GM12878 (cell line): ENCODE results near the gene TMBIM6. TPM values are rescaled to one million over a fixed set of nuclear protein-coding genes. Genes with fewer than 3 reads are reported as not detected.

Experiments
- ATAC-seq: fragments of 200-7000 bp; cut with Tn5 transposase; 3 replicates; pipeline ENCODE4 v1.9.1; 2020; ENCODE audit warnings: mild to moderate bottlenecking, moderate library complexity
- BruUV-seq: library from RNA; stranded (reverse); fragments of 400-500 nt; replicated peaks from 2 replicates; lab custom pipeline; 2021; lab: Mats Ljungman, UMichigan
- CTCF ChIA-PET: fragments of 300-600 bp; sonication (Branson Sonifier 250); formaldehyde crosslinking; extraction: SDS; loops from one replicate; lab custom pipeline; 2021; ENCODE audit warnings: inconsistent platforms; lab: Yijun Ruan, JAX
- POLR2A ChIA-PET: fragments of 350-600 bp; formaldehyde crosslinking; extraction: SDS; loops from one replicate; lab custom pipeline; 2021; ENCODE audit warnings: inconsistent platforms; lab: Charles Lee
- RAD21 ChIA-PET: fragments of 300-600 bp; sonication (Branson Sonifier 250); formaldehyde crosslinking; loops from one replicate; lab custom pipeline; 2023; ENCODE audit warnings: antibody characterized with exemption; ENCODE audit not compliant: unreplicated experiment; lab: Charles Lee
- SMC1A ChIA-PET: fragments of 300-600 bp; sonication (Branson Sonifier 250); formaldehyde crosslinking; loops from one replicate; lab custom pipeline; 2023; ENCODE audit not compliant: unreplicated experiment, uncharacterized antibody; lab: Charles Lee
- DNase-seq: peaks from one replicate; pipeline ENCODE4 v3.0.0-alpha.2; 2011; ENCODE audit warnings: low read depth, low spot score
- FAIRE-seq: peaks from 3 replicates; lab custom pipeline; 2011; peaks lifted over from hg19 to GRCh38; lab: Jason Lieb, UNC
- H2AFZ ChIP-seq: 2 replicates; pipeline ENCODE4 v1.6.0; 2011; ENCODE audit warnings: low read depth, low read length, control low read depth; ENCODE audit not compliant: control insufficient read depth
- H3K27ac ChIP-seq: 2 replicates; pipeline ENCODE4 v1.5.1; 2011; ENCODE audit warnings: control low read depth; ENCODE audit not compliant: control insufficient read depth, insufficient read depth
- H3K27me3 ChIP-seq, 2 experiments: replicated peaks in 1 of 2; 2 replicates each; pipeline versions ENCODE4 v1.6.0 to v1.6.1; 2011; ENCODE audit warnings: low read length in 1 of 2; ENCODE audit not compliant: control insufficient read depth in 2 of 2, insufficient read depth in 2 of 2
- H3K36me3 ChIP-seq, 2 experiments: 2 replicates each; pipeline ENCODE4 v1.5.1; 2011; ENCODE audit warnings: low read length in 1 of 2; ENCODE audit not compliant: control insufficient read depth in 2 of 2, insufficient read depth in 2 of 2
- H3K4me1 ChIP-seq: 2 replicates; pipeline ENCODE4 v1.6.1; 2011; ENCODE audit warnings: mild to moderate bottlenecking, low read length, moderate library complexity, mixed read lengths; ENCODE audit not compliant: control insufficient read depth, insufficient read depth
- H3K4me2 ChIP-seq: 2 replicates; pipeline ENCODE4 v1.6.0; 2011; ENCODE audit warnings: control low read depth; ENCODE audit not compliant: control insufficient read depth, insufficient read depth
- H3K4me3 ChIP-seq: fragments of 200-600 bp; sonication (generic); 2 replicates; pipeline ENCODE4 v1.5.1; 2016
- H3K79me2 ChIP-seq: 2 replicates; pipeline ENCODE4 v1.6.0; 2011; ENCODE audit warnings: low read length; ENCODE audit not compliant: control insufficient read depth, insufficient read depth
- H3K9ac ChIP-seq: 2 replicates; pipeline ENCODE4 v1.8.0; 2011; ENCODE audit warnings: low read length, control low read depth, mixed read lengths; ENCODE audit not compliant: control insufficient read depth, insufficient read depth
- H3K9me3 ChIP-seq: replicated peaks from 3 replicates; pipeline ENCODE4 v1.5.1; 2011; ENCODE audit warnings: mild to moderate bottlenecking, low read length; ENCODE audit not compliant: control insufficient read depth, insufficient read depth
- H4K20me1 ChIP-seq: 2 replicates; pipeline ENCODE4 v1.6.0; 2011; ENCODE audit not compliant: control insufficient read depth, insufficient read depth
- BCL11A ChIP-seq: IDR thresholded peaks from 2 replicates; pipeline ENCODE4 v1.6.1; 2011; ENCODE audit warnings: low read depth, low read length
- ESRRA ChIP-seq: IDR thresholded peaks from 2 replicates; pipeline ENCODE4 v1.6.1; 2012; ENCODE audit warnings: mild to moderate bottlenecking, low read length, improper control_type of control experiment
- MLLT1 ChIP-seq: fragments of 450-650 bp; IDR thresholded peaks from 2 replicates; pipeline ENCODE4 v1.6.1; 2016; ENCODE audit warnings: mild to moderate bottlenecking
- MXI1 ChIP-seq: fragments of 150-350 bp; IDR thresholded peaks from 2 replicates; pipeline ENCODE4 v1.6.1; 2011; ENCODE audit warnings: low read depth, mild to moderate bottlenecking, inconsistent platforms, low read length, improper control_type of control experiment
- NR2C2 ChIP-seq: IDR thresholded peaks from 2 replicates; pipeline ENCODE4 v1.6.1; 2011; ENCODE audit warnings: borderline replicate concordance, low read depth; ENCODE audit not compliant: control insufficient read depth, insufficient read length
- ZBTB4 ChIP-seq: fragments of 450-650 bp; formaldehyde crosslinking; IDR thresholded peaks from 2 replicates; pipeline ENCODE4 v1.4.0; 2022; ENCODE audit warnings: mild to moderate bottlenecking, moderate library complexity
- WGBS: methylation state at CpG from one replicate; pipeline ENCODE4 v1.1.6; 2016; ENCODE audit warnings: low lambda C conversion rate; ENCODE audit not compliant: insufficient replicate concordance, insufficient coverage; ENCODE audit errors: missing lambda C conversion rate; 5-methylcytosine and 5-hydroxymethylcytosine counted together
- in situ Hi-C: fragments of 300-500 bp; cut with MboI; formaldehyde crosslinking; loops from 9 replicates; pipeline ENCODE4 v1.14.3; 2018; ENCODE audit warnings: mixed read lengths
- intact Hi-C: fragments of 100-400 bp; cut with micrococcal nuclease; formaldehyde crosslinking; loops from one replicate; pipeline ENCODE4 v1.14.2; 2022; ENCODE audit not compliant: unreplicated experiment
- polyA plus RNA-seq, 11 experiments: library from polyadenylated mRNA; depleted of rRNA in 4 of 11; unstranded in 6 of 11; stranded (reverse) in 5 of 11; fragments of >200 nt; fragmentation: Nextera tagmentation in 4 of 11; fragmentation: Illumina TruSeq in 1 of 11; extraction: Ambion mirVana in 4 of 11; extraction: Trizol in 1 of 11; gene quantifications; 1 replicate in 1 of 11; 2 replicates in 10 of 11; pipeline versions ENCODE4 v1.2.1 to v1.2.3, GENCODE V29; 2011 to 2016; ENCODE audit warnings: inconsistent platforms in 2 of 11, missing spikeins in 2 of 11, low read depth in 1 of 11
- total RNA-seq, 4 experiments: library from RNA; depleted of rRNA in 3 of 4; stranded (reverse); fragments of >200 nt in 3 of 4; fragmentation: Illumina TruSeq in 1 of 4; extraction: Trizol in 1 of 4; gene quantifications; 2 replicates each; pipeline versions ENCODE4 v1.2.1 to v1.2.3, GENCODE V29; 2013 to 2021
- TF ChIP-seq, protein P1 (sequence below): IDR thresholded peaks from 2 replicates; pipeline ENCODE4 v1.6.1; 2012; ENCODE audit warnings: low read depth, low read length, improper control_type of control experiment

TMBIM6 gene
- total and polyA plus RNA-seq, 10 of the 15 experiments (the other 5 are each of a cell fraction or from before 2014, with no cell fraction given): 224 to 1,192 (median 379) TPM

DNA sequence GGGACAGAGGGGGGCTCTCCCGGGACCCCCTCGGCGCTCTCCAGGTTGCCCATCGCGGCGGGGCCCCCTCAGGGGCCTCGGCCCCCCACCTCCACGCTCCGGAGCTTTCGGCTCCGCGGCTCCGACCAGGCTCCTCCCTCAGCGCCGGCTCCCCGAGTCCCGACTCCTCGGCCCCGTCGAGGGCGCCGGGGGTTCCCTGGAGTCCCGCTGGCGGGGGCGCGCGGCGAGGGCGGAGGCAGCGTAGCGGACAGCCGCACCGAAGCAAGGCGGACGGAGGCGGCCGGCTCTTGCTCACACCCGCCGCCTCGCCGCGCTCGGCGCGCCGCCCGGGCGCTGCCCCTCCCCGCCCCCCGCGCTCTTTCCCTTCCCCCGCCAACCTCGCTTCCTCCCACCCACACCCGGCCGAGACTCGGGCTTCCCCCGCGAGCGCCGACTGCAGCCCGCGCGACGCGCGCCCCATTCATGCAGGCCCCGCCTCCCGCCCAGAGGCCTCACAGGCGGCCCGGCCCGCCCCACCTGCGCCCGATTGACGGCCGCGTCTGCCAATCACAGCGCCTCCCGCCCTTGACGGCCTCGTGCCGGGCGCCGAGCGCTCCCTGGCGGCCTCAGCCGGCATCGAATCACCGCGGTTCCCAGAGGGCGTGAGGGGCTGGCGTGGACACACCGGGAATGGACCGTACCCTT, 34.1 kb upstream of the TMBIM6 start, which contains the start of gene FMNL3 (continued):
- no peak for TF ChIP-seq ZBTB4
- TF ChIP-seq NR2C2: no peak
- TF ChIP-seq MXI1: peak; percentile 22; the same call in 1 of the 2 replicates
- TF ChIP-seq ESRRA: no peak

- Histone ChIP-seq H3K79me2 (peaks cover 44% of the 10 kb centered on the region), H3K27me3 (peaks cover 0 to 4% of the 10 kb centered on the region in 2 experiments; a peak in 1 of 4 replicates), H3K9me3 (no peaks in the 10 kb centered on the region), H3K36me3 (no peaks in the 10 kb centered on the region), H2AFZ (peak overlapping the region; percentile 68), H4K20me1 (no peaks in the 10 kb centered on the region), H3K4me2 (peak overlapping the region; percentile 28; the same call in 1 of the 2 replicates), H3K4me3 (no peak overlapping the region), H3K9ac (no peak overlapping the region), H3K27ac (no peak overlapping the region), H3K4me1 (peaks cover 14% of the 10 kb centered on the region)
- ChIA-PET POLR2A (interaction anchor here (0.6 to 7.2 kb wide), 4 partner anchors 11 to 84 kb away, joined by 3 to 40 read pairs (median 20); partner anchors contain the start of gene PRPF40B), RAD21 (interaction anchor here (1.5 to 9.7 kb wide), 3 partner anchors 59 to 70 kb away, joined by 3 to 107 read pairs (median 28); no protein-coding TSS in a partner anchor), CTCF (interaction anchor here (0.8 to 17.7 kb wide), 10 partner anchors 10 to 350 kb away, joined by 3 to 486 read pairs (median 5); no protein-coding TSS in a partner anchor), SMC1A (interaction anchor here (0.7 to 13.8 kb wide), 4 partner anchors 46 to 78 kb away, joined by 3 to 191 read pairs (median 38); no protein-coding TSS in a partner anchor)
- in situ Hi-C loops (loop anchor here (5.0 kb wide), 1 partner anchor 65 kb away; no protein-coding TSS in a partner anchor), intact Hi-C loops (loop anchor here (1.0 to 5.0 kb wide), 6 partner anchors 33 to 340 kb away; partner anchors contain the start of genes MCRS1, SPATS2 and TMBIM6)
- DNase-seq (no peak), FAIRE-seq (no peak), ATAC-seq (no peak)
- WGBS: 62% methylated on average over 11 of the region's 11 CpGs
- TF ChIP-seq, protein P1, sequence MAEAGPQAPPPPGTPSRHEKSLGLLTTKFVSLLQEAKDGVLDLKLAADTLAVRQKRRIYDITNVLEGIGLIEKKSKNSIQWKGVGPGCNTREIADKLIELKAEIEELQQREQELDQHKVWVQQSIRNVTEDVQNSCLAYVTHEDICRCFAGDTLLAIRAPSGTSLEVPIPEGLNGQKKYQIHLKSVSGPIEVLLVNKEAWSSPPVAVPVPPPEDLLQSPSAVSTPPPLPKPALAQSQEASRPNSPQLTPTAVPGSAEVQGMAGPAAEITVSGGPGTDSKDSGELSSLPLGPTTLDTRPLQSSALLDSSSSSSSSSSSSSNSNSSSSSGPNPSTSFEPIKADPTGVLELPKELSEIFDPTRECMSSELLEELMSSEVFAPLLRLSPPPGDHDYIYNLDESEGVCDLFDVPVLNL: peak; percentile 4; the same call in 1 of the 2 replicates
- TF ChIP-seq MLLT1 (peak; percentile 74), BCL11A (no peak)
- no TSS peak for BruUV-seq
These were observed 33.6 kb upstream of the TMBIM6 start for GRCh38 chr12:49707812-49708147.
